ENCODE data around the gene KIF16B.

KIF16B gene

GRCh38 chr20:16555754-16556153 lies 17.5 kb downstream of the KIF16B start:
- no peak for DNase-seq (ENCODE audit: low spot score)

DNA sequence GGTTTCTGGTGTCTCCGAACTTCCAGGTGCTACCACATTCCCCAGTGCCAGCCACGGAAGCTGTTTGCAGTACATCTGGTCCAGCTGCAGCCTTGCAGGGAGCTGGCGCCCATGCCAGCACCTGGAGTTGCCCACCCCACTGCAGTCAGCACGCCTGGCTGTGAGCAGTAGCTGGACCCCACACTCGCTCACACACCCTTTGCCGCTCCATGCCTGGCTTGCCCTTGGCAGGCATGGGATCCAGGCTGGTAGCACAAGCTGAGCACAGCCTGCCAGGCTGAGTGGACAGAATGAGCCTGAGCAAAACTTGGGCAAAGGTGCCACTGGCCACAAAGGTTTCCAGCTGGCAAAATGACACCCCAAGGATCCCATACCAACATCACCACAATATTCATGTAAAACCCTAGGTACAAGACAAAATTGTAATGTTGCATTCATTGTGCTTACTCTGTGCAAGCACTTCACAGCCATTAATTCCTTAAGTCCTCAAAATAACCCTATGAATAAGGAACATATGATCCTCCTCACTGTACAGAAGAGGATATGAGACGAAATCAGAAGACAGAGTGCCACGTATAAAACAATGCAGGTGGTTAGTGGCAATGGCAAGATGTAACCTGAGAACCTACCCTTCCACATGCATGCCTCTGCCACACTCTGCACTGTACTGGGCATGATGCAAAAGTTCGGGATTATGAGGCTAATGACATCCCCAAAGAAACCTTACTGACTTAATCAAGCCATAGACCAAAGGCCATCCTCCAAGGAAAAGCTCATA lies 18.3 kb downstream of the KIF16B start:
- no peak for DNase-seq (ENCODE audit: low spot score)

DNA sequence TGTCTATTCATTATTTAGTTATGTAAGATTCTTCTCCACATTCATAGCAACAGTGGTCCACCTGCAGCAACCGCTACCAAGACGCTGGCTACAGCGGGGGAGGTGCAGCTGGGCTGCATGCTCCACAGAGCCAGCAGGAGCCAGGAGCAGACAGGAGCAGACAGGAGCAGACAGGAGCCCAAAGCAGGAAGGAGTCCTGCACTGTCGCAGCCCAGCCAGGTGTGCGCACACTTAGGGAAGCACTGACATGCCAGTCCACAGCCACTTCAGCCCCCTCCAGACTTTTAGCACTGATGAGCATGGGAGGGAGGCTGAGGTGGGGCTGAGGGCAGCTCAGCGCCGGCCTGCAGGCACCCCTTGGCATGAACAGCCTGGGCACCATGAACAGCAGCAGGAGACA lies 19.6 kb downstream of the KIF16B start:
- DNase-seq (ENCODE audit: low spot score), result peak; percentile 40

- DNase-seq (ENCODE audit: low spot score), result no peak
These were observed 20.1 kb downstream of the KIF16B start for GRCh38 chr20:16553101-16553500.

GRCh38 chr20:16552015-16552414 lies 21.2 kb downstream of the KIF16B start:
- DNase-seq (ENCODE audit: low spot score), result no peak

GRCh38 chr20:16551607-16552006 lies 21.6 kb downstream of the KIF16B start:
- DNase-seq (ENCODE audit: low spot score), result no peak

- peak; percentile 53 for DNase-seq (ENCODE audit: low spot score)
These were observed 25.1 kb downstream of the KIF16B start for GRCh38 chr20:16548068-16548672.

DNA sequence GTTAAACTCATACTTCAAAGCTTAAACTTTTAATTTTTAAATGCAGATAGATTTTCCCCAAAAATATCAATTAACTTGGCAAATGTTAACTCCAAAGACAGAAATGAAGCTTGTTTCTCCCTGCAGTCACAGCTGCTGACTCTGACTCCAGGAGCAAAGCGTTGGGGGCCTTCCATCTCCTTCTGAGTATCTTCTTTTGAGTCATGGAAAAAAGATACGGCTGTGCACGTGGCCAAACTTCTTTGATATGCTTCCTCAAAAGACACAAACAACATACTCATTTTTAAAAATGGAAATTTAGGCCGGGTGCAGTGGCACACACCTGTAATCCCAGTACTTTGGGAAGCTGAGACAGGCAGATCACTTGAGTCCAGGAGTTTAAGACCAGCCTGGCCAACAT lies 28.3 kb downstream of the KIF16B start:
- DNase-seq (ENCODE audit: low spot score), result no peak

- DNase-seq (ENCODE audit: low spot score), result no peak
These were observed 30.8 kb downstream of the KIF16B start for GRCh38 chr20:16542477-16542876.

GRCh38 chr20:16541878-16542277 lies 31.4 kb downstream of the KIF16B start:
- DNase-seq (ENCODE audit: low spot score), result no peak

DNA sequence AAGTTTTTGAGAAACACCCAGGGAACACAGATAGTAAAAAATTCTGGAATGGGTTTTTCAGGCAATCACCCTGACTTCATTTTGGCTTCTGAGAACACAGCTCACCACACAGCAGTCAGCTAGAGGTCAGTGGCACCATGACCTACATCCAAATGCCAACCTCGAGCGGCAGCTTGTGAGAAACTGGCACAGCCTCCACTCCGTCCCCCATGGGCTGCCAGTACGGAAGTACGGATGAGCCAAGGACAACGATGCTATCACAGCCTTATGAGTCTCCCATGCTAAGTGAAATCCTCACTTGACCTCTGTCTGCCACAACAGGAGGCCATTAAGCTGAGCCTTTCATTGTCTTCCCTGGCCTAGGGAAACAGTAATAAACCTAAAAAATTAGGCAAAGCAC lies 32.0 kb downstream of the KIF16B start:
- no peak for DNase-seq (ENCODE audit: low spot score)

DNA sequence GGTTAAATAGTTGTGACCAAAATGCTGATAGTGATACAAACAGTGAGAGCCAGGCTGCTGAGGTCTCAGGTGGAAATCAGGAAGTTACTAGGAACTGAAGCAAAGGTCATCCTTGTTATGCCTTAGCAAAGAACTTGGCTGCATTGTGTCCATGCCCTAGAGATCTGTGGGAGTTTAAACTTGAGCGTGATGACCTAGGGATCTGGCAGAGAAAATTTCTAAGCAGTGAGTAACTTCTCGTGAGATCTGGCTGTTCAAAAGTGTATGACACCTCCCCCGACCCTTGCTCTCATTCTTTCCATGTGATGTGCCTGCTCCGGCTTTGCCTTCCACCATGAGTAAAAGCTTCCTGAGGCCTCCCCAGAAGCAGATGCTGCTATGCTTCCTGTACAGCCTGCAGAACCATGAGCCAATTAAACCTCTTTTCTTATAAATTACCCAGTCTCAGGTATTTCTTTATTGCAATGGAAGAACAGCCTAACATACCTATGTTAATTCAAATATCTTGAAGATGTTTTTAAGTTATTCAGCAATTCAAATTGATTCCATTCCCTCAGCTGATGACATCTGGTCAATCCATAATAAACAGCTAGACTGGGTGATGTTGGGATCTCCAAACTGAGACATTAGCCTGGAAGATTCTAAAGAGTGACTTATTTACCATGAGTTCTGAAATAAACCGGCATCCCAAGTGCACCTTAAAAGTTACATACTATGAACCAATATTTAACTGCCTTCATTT lies 33.8 kb downstream of the KIF16B start:
- peak; percentile 35 for DNase-seq (ENCODE audit: low spot score)

DNA sequence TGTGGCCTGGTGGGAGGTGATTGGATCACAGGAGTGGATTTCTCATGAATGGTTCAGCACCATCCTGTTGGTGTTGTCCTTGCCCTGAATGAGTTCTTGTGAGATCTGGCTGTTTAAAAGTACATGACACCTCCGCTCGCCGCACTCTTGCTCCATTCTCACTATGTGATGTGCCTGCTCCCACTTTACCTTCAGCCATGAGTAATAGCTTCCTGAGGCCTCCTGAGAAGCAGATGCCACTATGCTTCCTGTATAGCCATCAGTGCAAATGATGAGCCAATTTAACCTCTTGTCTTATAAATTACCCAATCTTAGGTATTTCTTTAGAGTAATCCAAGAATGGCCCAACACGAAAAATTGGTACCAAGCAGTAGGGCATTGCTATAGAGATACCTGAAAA lies 34.5 kb downstream of the KIF16B start:
- no peak for DNase-seq (ENCODE audit: low spot score)

DNA sequence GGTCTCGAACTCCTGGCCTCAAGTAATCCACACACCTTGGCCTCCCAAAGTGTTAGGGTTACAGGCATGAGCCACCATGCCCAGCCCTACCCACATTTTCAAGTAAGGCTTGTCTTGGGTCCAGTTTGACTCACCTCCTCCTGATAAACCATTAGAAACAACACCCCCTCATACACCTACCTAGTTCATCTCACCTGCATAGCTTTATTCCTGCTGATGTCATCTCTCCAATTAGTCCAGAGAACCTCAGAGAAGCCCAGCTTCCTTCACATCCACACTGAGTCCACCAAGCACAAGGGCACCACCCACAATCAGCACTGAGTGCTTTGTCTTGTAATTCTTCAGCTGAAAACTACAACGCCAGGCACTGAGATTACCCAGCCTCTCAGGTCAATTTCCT lies 35.3 kb downstream of the KIF16B start:
- DNase-seq (ENCODE audit: low spot score), result no peak

DNA sequence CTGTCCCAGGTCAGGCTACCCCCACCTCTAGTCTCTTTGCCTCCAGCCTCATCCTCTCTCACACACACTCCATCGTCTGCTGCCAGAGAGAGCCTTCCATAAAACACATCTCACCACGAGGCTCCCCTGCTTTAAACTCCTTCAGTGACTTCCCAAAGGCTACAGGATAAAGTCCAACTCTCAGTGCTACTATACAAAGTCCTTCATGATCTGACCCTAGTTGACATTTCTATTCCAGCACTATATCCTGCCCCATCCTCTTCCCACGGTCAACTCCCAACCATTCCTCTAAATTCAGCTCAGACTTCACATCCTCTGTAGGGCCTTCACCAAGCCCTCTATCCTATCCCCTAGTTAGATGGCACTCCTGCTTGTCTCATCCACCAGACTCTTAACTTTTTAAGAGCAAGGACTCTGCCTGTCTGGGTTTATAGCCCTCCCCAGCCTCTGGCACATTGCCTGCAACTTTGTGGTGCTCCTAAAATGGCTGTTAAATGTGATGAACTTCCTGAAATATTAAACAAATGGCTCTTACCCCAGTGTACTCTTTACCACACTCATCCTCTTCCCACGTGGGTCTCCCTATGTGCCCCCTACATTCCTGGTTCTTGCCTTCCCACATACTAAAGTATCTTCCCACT lies 36.1 kb downstream of the KIF16B start:
- DNase-seq (ENCODE audit: low spot score), result no peak

DNA sequence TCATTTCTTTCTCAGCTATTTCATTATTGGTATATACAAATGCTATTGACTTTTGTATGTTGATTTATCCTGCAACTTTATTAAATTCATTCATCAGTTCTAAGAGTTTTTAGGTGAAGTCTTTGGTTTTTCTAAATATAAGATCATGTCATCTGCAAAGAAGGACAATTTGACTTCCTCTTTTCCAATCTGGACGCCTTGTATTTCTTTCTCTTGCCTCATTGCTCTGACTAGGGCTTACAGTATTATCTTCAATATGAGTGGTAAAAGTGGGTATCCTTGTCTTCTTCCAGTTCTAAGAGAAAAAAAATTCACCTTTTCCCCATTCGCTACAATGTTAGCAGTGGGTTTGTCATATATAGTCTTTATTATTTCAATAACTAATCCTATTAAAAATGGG lies 38.0 kb downstream of the KIF16B start:
- DNase-seq (ENCODE audit: low spot score), result no peak

DNA sequence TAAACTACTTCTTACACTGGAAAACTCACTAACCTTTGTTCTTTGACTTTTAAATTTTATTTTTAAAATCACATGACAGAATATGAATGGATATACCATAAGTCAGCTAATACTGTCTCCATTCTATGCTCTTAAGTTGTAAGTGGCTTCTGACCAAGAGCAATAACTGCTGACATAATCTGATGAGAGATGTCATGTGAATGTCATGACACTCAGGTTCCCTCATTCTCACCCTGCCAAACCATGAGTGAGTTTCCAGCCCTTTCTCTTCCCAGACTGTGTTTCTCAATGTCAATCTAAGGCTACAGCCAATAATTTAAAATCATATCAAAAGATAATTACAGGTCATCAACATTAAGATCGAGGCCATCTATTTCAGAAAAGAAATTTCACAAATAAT lies 39.7 kb downstream of the KIF16B start:
- DNase-seq (ENCODE audit: low spot score), result no peak

- no peak for DNase-seq (ENCODE audit: low spot score)
These were observed 41.8 kb downstream of the KIF16B start for GRCh38 chr20:16531485-16531884.

GRCh38 chr20:16530201-16530681 lies 43.0 kb downstream of the KIF16B start:
- peak; percentile 58 for DNase-seq (ENCODE audit: low spot score)

DNA sequence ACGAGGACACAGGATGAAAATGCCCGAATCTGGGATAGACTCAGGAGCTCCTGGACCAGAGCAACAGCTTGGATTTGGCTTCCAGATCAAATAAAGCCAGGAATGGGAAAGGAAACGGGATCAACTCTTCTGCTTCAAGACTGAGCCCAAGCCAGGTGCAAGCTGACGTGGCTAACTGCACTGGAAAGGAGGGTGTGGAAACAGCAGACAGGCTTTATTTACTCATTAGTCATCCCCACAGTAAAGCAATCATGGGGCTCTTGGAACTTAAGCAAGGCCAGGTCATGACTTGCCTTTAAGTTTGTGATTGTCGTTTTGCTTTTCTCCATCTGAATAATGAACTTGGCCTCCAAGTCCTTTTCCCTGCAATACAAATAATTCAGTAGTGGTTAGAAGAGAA lies 45.2 kb downstream of the KIF16B start:
- DNase-seq (ENCODE audit: low spot score), result peak; percentile 77

- DNase-seq (ENCODE audit: low spot score), result no peak
These were observed 45.8 kb downstream of the KIF16B start for GRCh38 chr20:16527438-16527837.
